Esophagus muscularis mucosa (tissue), 4 donors: Measurements from ENCODE around the gene LRP2.

Experiments
- EP300 ChIP-seq: sonication (generic); formaldehyde crosslinking; IDR thresholded peaks from one replicate; pipeline ENCODE4 v1.6.1; 2017; ENCODE audit warnings: antibody characterized with exemption
- POLR2A ChIP-seq: fragments of 450-650 bp; IDR thresholded peaks from one replicate; pipeline ENCODE4 v1.6.1; 2017; ENCODE audit warnings: antibody characterized with exemption, moderate library complexity, mild to moderate bottlenecking, low read depth
- POLR2AphosphoS5 ChIP-seq, 2 donors: sonication (generic); formaldehyde crosslinking; IDR thresholded peaks; one replicate each; pipeline ENCODE4 v1.6.1; 2017; ENCODE audit warnings: antibody characterized with exemption in 2 of 2
- TF ChIP-seq, protein P1 (sequence below), 3 experiments: fragments of 200-600 bp in 2 of 3; fragments of 450-650 bp in 1 of 3; sonication (generic) in 2 of 3; IDR thresholded peaks; one replicate each; pipeline ENCODE4 v1.5.1; 2017 to 2019; ENCODE audit warnings: antibody characterized with exemption in 3 of 3, mild to moderate bottlenecking in 2 of 3, moderate library complexity in 1 of 3

- no peak for TF ChIP-seq POLR2A
- no peak for TF ChIP-seq EP300
- TF ChIP-seq, protein P1, sequence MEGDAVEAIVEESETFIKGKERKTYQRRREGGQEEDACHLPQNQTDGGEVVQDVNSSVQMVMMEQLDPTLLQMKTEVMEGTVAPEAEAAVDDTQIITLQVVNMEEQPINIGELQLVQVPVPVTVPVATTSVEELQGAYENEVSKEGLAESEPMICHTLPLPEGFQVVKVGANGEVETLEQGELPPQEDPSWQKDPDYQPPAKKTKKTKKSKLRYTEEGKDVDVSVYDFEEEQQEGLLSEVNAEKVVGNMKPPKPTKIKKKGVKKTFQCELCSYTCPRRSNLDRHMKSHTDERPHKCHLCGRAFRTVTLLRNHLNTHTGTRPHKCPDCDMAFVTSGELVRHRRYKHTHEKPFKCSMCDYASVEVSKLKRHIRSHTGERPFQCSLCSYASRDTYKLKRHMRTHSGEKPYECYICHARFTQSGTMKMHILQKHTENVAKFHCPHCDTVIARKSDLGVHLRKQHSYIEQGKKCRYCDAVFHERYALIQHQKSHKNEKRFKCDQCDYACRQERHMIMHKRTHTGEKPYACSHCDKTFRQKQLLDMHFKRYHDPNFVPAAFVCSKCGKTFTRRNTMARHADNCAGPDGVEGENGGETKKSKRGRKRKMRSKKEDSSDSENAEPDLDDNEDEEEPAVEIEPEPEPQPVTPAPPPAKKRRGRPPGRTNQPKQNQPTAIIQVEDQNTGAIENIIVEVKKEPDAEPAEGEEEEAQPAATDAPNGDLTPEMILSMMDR (IDR thresholded peaks at IDR 0.05): no peak
- TF ChIP-seq POLR2AphosphoS5 (IDR thresholded peaks at IDR 0.05): no peak
Observed at GRCh38 chr2:169298007-169298406, 64.3 kb downstream of the LRP2 start.
